ENCODE results near the gene ELOVL2.

ELOVL2 gene

DNA sequence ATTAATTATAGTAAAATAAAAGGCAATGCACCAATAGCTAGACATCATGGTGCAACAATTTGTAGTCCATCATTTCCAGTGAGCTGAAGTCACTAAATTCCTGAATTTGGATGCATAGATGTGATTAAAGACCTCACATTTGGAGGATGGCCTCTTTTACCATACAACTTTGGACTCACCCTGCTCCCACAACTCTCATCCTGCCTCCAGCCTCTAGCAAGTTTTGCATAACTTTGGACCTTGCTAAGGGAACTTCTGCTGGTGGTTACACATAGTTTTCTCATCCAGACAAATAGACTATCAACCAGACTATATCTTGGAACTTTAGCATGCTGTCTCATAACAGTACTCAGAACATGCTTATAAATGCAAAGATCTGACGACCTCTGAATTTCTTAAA lies 12.8 kb upstream of the ELOVL2 start:
- Histone ChIP-seq H3K27ac (ENCODE audit: low read length) (no peak overlapping the region), H3K4me3 (ENCODE audit: low read length in 2 of 2) (no peak overlapping the region), H3K36me3 (ENCODE audit: control insufficient read depth in 2 of 2, insufficient read depth in 2 of 2, low read length in 2 of 2) (no peaks in the 10 kb centered on the region), H3K4me1 (ENCODE audit: control insufficient read depth, insufficient read depth, low read length) (no peaks in the 10 kb centered on the region), H3K27me3 (ENCODE audit: control insufficient read depth in 1 of 2, insufficient read depth in 2 of 2, low read length in 2 of 2) (no peaks in the 10 kb centered on the region), H3K9ac (ENCODE audit: low read length in 2 of 2) (no peak overlapping the region), H3K9me3 (ENCODE audit: control insufficient read depth in 2 of 2, low read length in 2 of 2) (no peaks in the 10 kb centered on the region)

- H3K4me1 ChIP-seq (ENCODE audit: control insufficient read depth, insufficient read depth, low read length): no peaks in the 10 kb centered on the region
- H3K27ac ChIP-seq (ENCODE audit: low read length): no peak overlapping the region
- H3K36me3 ChIP-seq (ENCODE audit: control insufficient read depth in 2 of 2, insufficient read depth in 2 of 2, low read length in 2 of 2): no peaks in the 10 kb centered on the region
- H3K27me3 ChIP-seq (ENCODE audit: control insufficient read depth in 1 of 2, insufficient read depth in 2 of 2, low read length in 2 of 2): no peaks in the 10 kb centered on the region
- no peak overlapping the region for H3K9ac ChIP-seq (ENCODE audit: low read length in 2 of 2)
- no peaks in the 10 kb centered on the region for H3K9me3 ChIP-seq (ENCODE audit: control insufficient read depth in 2 of 2, low read length in 2 of 2)
- H3K4me3 ChIP-seq (ENCODE audit: low read length in 2 of 2): no peak overlapping the region
These were observed 11.1 kb upstream of the ELOVL2 start for GRCh38 chr6:11055127-11055627.

GRCh38 chr6:11054722-11055121 lies 10.6 kb upstream of the ELOVL2 start:
- H3K27ac ChIP-seq (ENCODE audit: low read length): no peak overlapping the region

GRCh38 chr6:11053307-11053706 lies 9.2 kb upstream of the ELOVL2 start:
- no peaks in the 10 kb centered on the region for H3K36me3 ChIP-seq (ENCODE audit: control insufficient read depth in 2 of 2, insufficient read depth in 2 of 2, low read length in 2 of 2)
- H3K27me3 ChIP-seq (ENCODE audit: control insufficient read depth in 1 of 2, insufficient read depth in 2 of 2, low read length in 2 of 2): peaks cover 0 to 2% of the 10 kb centered on the region in 2 donors
- no peaks in the 10 kb centered on the region for H3K9me3 ChIP-seq (ENCODE audit: control insufficient read depth in 2 of 2, low read length in 2 of 2)
- no peak overlapping the region for H3K4me3 ChIP-seq (ENCODE audit: low read length in 2 of 2)
- no peak overlapping the region for H3K9ac ChIP-seq (ENCODE audit: low read length in 2 of 2)
- H3K27ac ChIP-seq (ENCODE audit: low read length): no peak overlapping the region
- no peaks in the 10 kb centered on the region for H3K4me1 ChIP-seq (ENCODE audit: control insufficient read depth, insufficient read depth, low read length)

More at GRCh38 chr6:11054722-11055121, 10.6 kb upstream of the ELOVL2 start:
- Histone ChIP-seq H3K9me3 (ENCODE audit: control insufficient read depth in 2 of 2, low read length in 2 of 2) (no peaks in the 10 kb centered on the region), H3K4me3 (ENCODE audit: low read length in 2 of 2) (no peak overlapping the region), H3K27me3 (ENCODE audit: control insufficient read depth in 1 of 2, insufficient read depth in 2 of 2, low read length in 2 of 2) (no peaks in the 10 kb centered on the region), H3K36me3 (ENCODE audit: control insufficient read depth in 2 of 2, insufficient read depth in 2 of 2, low read length in 2 of 2) (no peaks in the 10 kb centered on the region), H3K9ac (ENCODE audit: low read length in 2 of 2) (no peak overlapping the region), H3K4me1 (ENCODE audit: control insufficient read depth, insufficient read depth, low read length) (no peaks in the 10 kb centered on the region)

DNA sequence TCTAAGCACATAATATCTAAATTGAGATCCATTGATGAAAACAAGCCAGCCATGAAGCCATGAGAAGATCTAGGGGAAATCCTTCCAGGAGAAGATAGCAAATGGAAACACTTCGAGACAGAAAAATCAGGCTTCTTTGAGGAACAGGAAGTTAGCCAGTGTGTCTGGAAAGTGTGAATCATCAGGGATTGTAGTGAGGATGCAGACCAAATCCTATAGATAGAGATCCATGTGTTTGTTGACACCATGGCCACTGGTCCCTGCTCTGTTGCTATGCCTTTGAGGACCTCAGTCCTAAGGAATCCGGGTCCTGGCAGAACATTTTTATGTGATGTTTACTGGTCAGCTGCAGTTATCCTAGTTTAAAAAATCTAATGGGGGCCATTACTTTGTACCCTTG lies 6.6 kb upstream of the ELOVL2 start:
- Histone ChIP-seq H3K4me1 (ENCODE audit: control insufficient read depth, insufficient read depth, low read length) (no peaks in the 10 kb centered on the region), H3K9ac (ENCODE audit: low read length in 2 of 2) (no peak overlapping the region), H3K9me3 (ENCODE audit: control insufficient read depth in 2 of 2, low read length in 2 of 2) (no peaks in the 10 kb centered on the region), H3K4me3 (ENCODE audit: low read length in 2 of 2) (no peak overlapping the region), H3K27me3 (ENCODE audit: control insufficient read depth in 1 of 2, insufficient read depth in 2 of 2, low read length in 2 of 2) (peaks cover 7 to 12% of the 10 kb centered on the region in 2 donors), H3K27ac (ENCODE audit: low read length) (no peak overlapping the region), H3K36me3 (ENCODE audit: control insufficient read depth in 2 of 2, insufficient read depth in 2 of 2, low read length in 2 of 2) (no peaks in the 10 kb centered on the region)

- Histone ChIP-seq H3K4me1 (ENCODE audit: control insufficient read depth, insufficient read depth, low read length) (peaks cover 11% of the 10 kb centered on the region), H3K27me3 (ENCODE audit: control insufficient read depth in 1 of 2, insufficient read depth in 2 of 2, low read length in 2 of 2) (peaks cover 29 to 52% of the 10 kb centered on the region in 2 donors), H3K9ac (ENCODE audit: low read length in 2 of 2) (no peak overlapping the region), H3K4me3 (ENCODE audit: low read length in 2 of 2) (peak overlapping the region; percentile 10 to 59), H3K9me3 (ENCODE audit: control insufficient read depth in 2 of 2, low read length in 2 of 2) (no peaks in the 10 kb centered on the region), H3K27ac (ENCODE audit: low read length) (no peak overlapping the region), H3K36me3 (ENCODE audit: control insufficient read depth in 2 of 2, insufficient read depth in 2 of 2, low read length in 2 of 2) (no peaks in the 10 kb centered on the region)
These were observed 635 bp upstream of the ELOVL2 start for GRCh38 chr6:11044712-11045167.

DNA sequence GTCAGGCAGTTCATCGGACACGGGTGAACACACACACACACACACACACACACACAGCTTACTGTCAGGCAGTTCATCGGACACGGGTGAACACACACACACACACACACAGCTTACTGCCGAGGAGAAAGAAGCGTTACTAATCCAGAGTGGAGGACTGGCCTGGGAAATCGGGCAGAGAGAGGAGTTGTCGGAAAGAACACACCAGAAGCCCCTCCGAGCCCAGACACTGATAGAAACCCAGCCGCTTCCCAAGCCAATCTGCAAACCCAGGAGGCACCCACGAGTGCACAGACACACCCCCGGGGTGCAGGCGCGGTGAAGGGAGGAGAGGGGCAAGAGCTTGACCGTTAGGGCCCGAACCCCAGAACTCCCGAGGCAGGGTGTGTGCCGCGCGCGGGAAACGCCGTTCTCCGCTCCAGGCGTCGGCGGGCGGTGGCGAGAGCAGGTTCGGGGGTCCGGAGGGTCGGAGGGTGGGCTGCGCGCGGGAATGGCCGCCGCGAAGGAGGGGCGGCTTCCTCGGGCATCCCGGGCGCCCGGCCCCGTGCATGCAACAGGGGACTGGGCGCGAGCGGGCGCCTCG lies 636 bp downstream of the ELOVL2 start:
- Histone ChIP-seq H3K4me1 (ENCODE audit: control insufficient read depth, insufficient read depth, low read length) (peaks cover 11% of the 10 kb centered on the region), H3K27me3 (ENCODE audit: control insufficient read depth in 1 of 2, insufficient read depth in 2 of 2, low read length in 2 of 2) (peaks cover 29 to 49% of the 10 kb centered on the region in 2 donors), H3K9ac (ENCODE audit: low read length in 2 of 2) (no peak overlapping the region), H3K4me3 (ENCODE audit: low read length in 2 of 2) (peak overlapping the region in 1 of 2 donors; percentile 59), H3K9me3 (ENCODE audit: control insufficient read depth in 2 of 2, low read length in 2 of 2) (no peaks in the 10 kb centered on the region), H3K36me3 (ENCODE audit: control insufficient read depth in 2 of 2, insufficient read depth in 2 of 2, low read length in 2 of 2) (no peaks in the 10 kb centered on the region), H3K27ac (ENCODE audit: low read length) (no peak overlapping the region)

- H3K27me3 ChIP-seq (ENCODE audit: control insufficient read depth in 1 of 2, insufficient read depth in 2 of 2, low read length in 2 of 2): peaks cover 29 to 48% of the 10 kb centered on the region in 2 donors
- H3K36me3 ChIP-seq (ENCODE audit: control insufficient read depth in 2 of 2, insufficient read depth in 2 of 2, low read length in 2 of 2): no peaks in the 10 kb centered on the region
- no peak overlapping the region for H3K27ac ChIP-seq (ENCODE audit: low read length)
- no peaks in the 10 kb centered on the region for H3K9me3 ChIP-seq (ENCODE audit: control insufficient read depth in 2 of 2, low read length in 2 of 2)
- H3K4me3 ChIP-seq (ENCODE audit: low read length in 2 of 2): peak overlapping the region in 1 of 2 donors; percentile 59
- H3K9ac ChIP-seq (ENCODE audit: low read length in 2 of 2): no peak overlapping the region
- peaks cover 11% of the 10 kb centered on the region for H3K4me1 ChIP-seq (ENCODE audit: control insufficient read depth, insufficient read depth, low read length)
These were observed 1.2 kb downstream of the ELOVL2 start for GRCh38 chr6:11042750-11043377.

DNA sequence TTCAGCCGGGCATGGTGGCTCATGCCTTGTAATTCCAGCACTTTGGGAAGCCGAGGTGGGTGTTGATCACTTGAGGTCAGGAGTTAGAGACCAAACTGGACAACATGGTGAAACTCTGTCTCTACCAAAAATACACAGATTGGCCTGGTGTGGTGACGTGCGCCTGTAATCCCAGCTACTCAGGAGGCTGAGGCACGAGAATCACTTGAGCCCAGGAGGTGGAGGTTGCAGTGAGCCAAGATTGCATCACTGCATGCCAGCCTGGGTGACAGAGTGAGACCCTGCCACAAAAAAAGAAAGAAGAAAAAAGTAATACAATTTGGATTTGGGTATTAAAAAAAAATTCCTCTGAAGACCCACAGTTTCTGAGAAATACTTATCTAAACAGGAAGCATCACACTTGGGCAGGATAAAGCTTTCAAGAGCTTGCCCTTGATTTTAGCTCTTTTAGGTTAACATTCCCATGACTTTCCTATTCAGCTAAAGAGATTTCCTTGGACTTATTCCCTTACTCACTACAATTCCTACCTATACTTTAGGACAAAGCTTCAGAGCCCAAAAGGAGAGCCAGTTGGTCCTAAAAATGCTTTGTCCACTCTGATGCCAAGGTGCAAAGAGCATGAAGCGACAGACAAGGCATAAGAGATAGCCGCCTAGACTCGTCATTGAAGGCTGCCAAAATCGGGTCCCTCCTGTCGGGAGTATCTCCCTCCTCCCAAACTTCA lies 1.9 kb downstream of the ELOVL2 start:
- Histone ChIP-seq H3K9me3 (ENCODE audit: control insufficient read depth in 2 of 2, low read length in 2 of 2) (no peaks in the 10 kb centered on the region), H3K9ac (ENCODE audit: low read length in 2 of 2) (no peak overlapping the region), H3K27ac (ENCODE audit: low read length) (no peak overlapping the region), H3K4me3 (ENCODE audit: low read length in 2 of 2) (no peak overlapping the region), H3K27me3 (ENCODE audit: control insufficient read depth in 1 of 2, insufficient read depth in 2 of 2, low read length in 2 of 2) (peaks cover 27 to 46% of the 10 kb centered on the region in 2 donors), H3K36me3 (ENCODE audit: control insufficient read depth in 2 of 2, insufficient read depth in 2 of 2, low read length in 2 of 2) (no peaks in the 10 kb centered on the region), H3K4me1 (ENCODE audit: control insufficient read depth, insufficient read depth, low read length) (peaks cover 11% of the 10 kb centered on the region)

DNA sequence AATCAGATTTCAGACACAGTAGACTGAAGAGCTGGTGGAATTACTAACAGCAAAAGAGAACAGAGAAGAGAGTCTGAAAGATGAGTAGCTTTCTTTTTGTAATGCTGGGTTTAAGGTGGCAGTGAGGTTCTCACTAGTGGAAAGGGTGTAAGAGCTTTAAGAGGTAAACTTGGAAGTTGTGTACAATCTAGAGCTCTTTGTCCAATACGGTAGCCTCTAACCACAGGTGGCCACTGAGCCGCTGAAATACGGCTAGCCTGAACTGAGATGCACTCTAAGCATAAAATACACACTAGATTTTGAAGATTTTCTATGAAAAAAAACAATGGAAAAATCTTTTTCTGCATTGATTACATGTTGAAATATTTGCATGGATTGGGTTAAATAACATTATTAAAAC lies 4.0 kb downstream of the ELOVL2 start:
- Histone ChIP-seq H3K27ac (ENCODE audit: low read length) (no peak overlapping the region), H3K27me3 (ENCODE audit: control insufficient read depth in 1 of 2, insufficient read depth in 2 of 2, low read length in 2 of 2) (peaks cover 16 to 38% of the 10 kb centered on the region in 2 donors), H3K4me3 (ENCODE audit: low read length in 2 of 2) (no peak overlapping the region), H3K36me3 (ENCODE audit: control insufficient read depth in 2 of 2, insufficient read depth in 2 of 2, low read length in 2 of 2) (no peaks in the 10 kb centered on the region), H3K9me3 (ENCODE audit: control insufficient read depth in 2 of 2, low read length in 2 of 2) (no peaks in the 10 kb centered on the region), H3K9ac (ENCODE audit: low read length in 2 of 2) (no peak overlapping the region), H3K4me1 (ENCODE audit: control insufficient read depth, insufficient read depth, low read length) (peaks cover 11% of the 10 kb centered on the region)
